HEK293 (cell line): ENCODE measurements around the gene PTPN4.

Experiments used
- ZNF266 ChIP-seq: fragments of 450-650 bp; formaldehyde crosslinking; IDR thresholded peaks from 2 replicates; pipeline ENCODE4 v1.5.1; 2016; ENCODE audit warnings: missing biosample characterization, missing genetic modification characterization, low read depth
- ZNF416 ChIP-seq: fragments of 450-650 bp; formaldehyde crosslinking; IDR thresholded peaks from 2 replicates; pipeline ENCODE4 v1.5.1; 2016; ENCODE audit warnings: missing biosample characterization, missing genetic modification characterization
- ZNF530 ChIP-seq: fragments of 450-650 bp; formaldehyde crosslinking; IDR thresholded peaks from 2 replicates; pipeline ENCODE4 v1.5.1; 2016; ENCODE audit warnings: low read depth, missing biosample characterization, missing genetic modification characterization
- ZNF558 ChIP-seq: fragments of 450-650 bp; formaldehyde crosslinking; IDR thresholded peaks from 2 replicates; pipeline ENCODE4 v1.5.1; 2016; ENCODE audit warnings: missing biosample characterization, missing genetic modification characterization
- TF ChIP-seq, protein P1 (sequence below): fragments of 450-650 bp; formaldehyde crosslinking; IDR thresholded peaks from 2 replicates; pipeline ENCODE4 v1.5.1; 2016; ENCODE audit warnings: missing biosample characterization, missing genetic modification characterization
- TF ChIP-seq, protein P2 (sequence below): fragments of 450-650 bp; formaldehyde crosslinking; IDR thresholded peaks from 2 replicates; pipeline ENCODE4 v1.5.1; 2016; ENCODE audit warnings: missing biosample characterization, missing genetic modification characterization

DNA sequence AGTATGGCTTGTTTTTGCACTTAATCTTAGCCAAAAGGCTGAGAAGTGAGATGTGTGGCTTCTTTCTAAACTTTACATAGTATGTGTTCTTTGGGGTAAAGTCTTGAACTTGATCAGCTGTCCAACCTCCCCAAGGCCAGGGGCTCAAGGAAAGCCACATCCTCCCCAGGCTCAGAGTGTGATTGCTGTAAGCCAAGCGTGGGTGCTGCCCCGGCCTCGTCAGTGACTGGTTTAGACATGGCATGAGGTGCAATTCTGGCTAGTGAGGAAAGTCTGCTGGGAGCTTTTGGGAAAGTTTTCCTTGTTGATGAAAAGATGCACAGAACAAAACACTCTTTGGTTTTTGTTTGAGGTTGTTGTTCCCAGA, 40.5 kb upstream of the PTPN4 start:
- TF ChIP-seq, protein P1, sequence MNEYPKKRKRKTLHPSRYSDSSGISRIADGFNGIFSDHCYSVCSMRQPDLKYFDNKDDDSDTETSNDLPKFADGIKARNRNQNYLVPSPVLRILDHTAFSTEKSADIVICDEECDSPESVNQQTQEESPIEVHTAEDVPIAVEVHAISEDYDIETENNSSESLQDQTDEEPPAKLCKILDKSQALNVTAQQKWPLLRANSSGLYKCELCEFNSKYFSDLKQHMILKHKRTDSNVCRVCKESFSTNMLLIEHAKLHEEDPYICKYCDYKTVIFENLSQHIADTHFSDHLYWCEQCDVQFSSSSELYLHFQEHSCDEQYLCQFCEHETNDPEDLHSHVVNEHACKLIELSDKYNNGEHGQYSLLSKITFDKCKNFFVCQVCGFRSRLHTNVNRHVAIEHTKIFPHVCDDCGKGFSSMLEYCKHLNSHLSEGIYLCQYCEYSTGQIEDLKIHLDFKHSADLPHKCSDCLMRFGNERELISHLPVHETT (tag by site-specific recombination): no peak
- no peak for TF ChIP-seq ZNF530 (tag by site-specific recombination)
- TF ChIP-seq, protein P2, sequence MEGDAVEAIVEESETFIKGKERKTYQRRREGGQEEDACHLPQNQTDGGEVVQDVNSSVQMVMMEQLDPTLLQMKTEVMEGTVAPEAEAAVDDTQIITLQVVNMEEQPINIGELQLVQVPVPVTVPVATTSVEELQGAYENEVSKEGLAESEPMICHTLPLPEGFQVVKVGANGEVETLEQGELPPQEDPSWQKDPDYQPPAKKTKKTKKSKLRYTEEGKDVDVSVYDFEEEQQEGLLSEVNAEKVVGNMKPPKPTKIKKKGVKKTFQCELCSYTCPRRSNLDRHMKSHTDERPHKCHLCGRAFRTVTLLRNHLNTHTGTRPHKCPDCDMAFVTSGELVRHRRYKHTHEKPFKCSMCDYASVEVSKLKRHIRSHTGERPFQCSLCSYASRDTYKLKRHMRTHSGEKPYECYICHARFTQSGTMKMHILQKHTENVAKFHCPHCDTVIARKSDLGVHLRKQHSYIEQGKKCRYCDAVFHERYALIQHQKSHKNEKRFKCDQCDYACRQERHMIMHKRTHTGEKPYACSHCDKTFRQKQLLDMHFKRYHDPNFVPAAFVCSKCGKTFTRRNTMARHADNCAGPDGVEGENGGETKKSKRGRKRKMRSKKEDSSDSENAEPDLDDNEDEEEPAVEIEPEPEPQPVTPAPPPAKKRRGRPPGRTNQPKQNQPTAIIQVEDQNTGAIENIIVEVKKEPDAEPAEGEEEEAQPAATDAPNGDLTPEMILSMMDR: no peak
- TF ChIP-seq ZNF266 (tag by site-specific recombination): no peak
- TF ChIP-seq ZNF416: no peak
- TF ChIP-seq ZNF558 (tag by site-specific recombination): no peak
